GM23248 (cell line): ENCODE results near the gene PASD1. TPM values are rescaled to one million over a fixed set of nuclear protein-coding genes. Genes with fewer than 3 reads are reported as not detected.
"Not testable (repeated sequence)": the region's sequence is repeated elsewhere in the genome, so short reads cannot be mapped to it uniquely, and the experiment has no call there.

Experiments used
- DNase-seq: peaks from one replicate; pipeline ENCODE4 v3.0.0-alpha.2; 2015
- H2AFZ ChIP-seq: fragments of 200-600 bp; sonication (generic); 2 replicates; pipeline ENCODE4 v1.6.1; 2016; ENCODE audit warnings: antibody characterized with exemption
- H3F3A ChIP-seq: fragments of 200-600 bp; sonication (generic); 2 replicates; pipeline ENCODE4 v1.6.1; 2016; ENCODE audit warnings: mild to moderate bottlenecking, antibody characterized with exemption, mixed run types; ENCODE audit not compliant: insufficient read depth
- H3K27ac ChIP-seq: fragments of 200-600 bp; sonication (generic); 2 replicates; pipeline ENCODE4 v1.5.1; 2016; ENCODE audit warnings: mild to moderate bottlenecking
- H3K27me3 ChIP-seq: fragments of 200-600 bp; sonication (generic); replicated peaks from 2 replicates; pipeline ENCODE4 v1.6.1; 2016; ENCODE audit warnings: mild to moderate bottlenecking; ENCODE audit not compliant: insufficient read depth
- H3K36me3 ChIP-seq: fragments of 200-600 bp; sonication (generic); 2 replicates; pipeline ENCODE4 v1.6.1; 2016; ENCODE audit warnings: low read depth, mild to moderate bottlenecking
- H3K4me1 ChIP-seq: fragments of 200-600 bp; sonication (generic); 2 replicates; pipeline ENCODE4 v1.6.1; 2016; ENCODE audit warnings: mild to moderate bottlenecking; ENCODE audit not compliant: insufficient read depth
- H3K4me2 ChIP-seq: fragments of 200-600 bp; sonication (generic); one replicate; pipeline ENCODE4 v1.6.1; 2016; ENCODE audit warnings: mild to moderate bottlenecking; ENCODE audit not compliant: unreplicated experiment
- H3K4me3 ChIP-seq: fragments of 200-600 bp; sonication (generic); 2 replicates; pipeline ENCODE4 v1.5.1; 2016; ENCODE audit warnings: mild to moderate bottlenecking
- H3K79me2 ChIP-seq: fragments of 200-600 bp; sonication (generic); 2 replicates; pipeline ENCODE4 v1.6.1; 2016; ENCODE audit warnings: mild to moderate bottlenecking; ENCODE audit not compliant: insufficient read depth
- H3K9ac ChIP-seq: fragments of 200-600 bp; sonication (generic); 2 replicates; pipeline ENCODE4 v1.6.1; 2016; ENCODE audit warnings: mild to moderate bottlenecking
- H3K9me2 ChIP-seq: fragments of 200-600 bp; sonication (generic); 2 replicates; pipeline ENCODE4 v1.6.1; 2016; ENCODE audit warnings: mixed run types, mild to moderate bottlenecking, moderate library complexity; ENCODE audit not compliant: insufficient read depth
- H3K9me3 ChIP-seq: fragments of 200-600 bp; sonication (generic); one replicate; pipeline ENCODE4 v1.6.1; 2017; ENCODE audit warnings: low read depth
- H4K20me1 ChIP-seq: fragments of 200-600 bp; sonication (generic); 2 replicates; pipeline ENCODE4 v1.6.0; 2016; ENCODE audit not compliant: insufficient read depth
- EZH2 ChIP-seq: fragments of 200-600 bp; sonication (generic); IDR thresholded peaks from 2 replicates; pipeline ENCODE4 v1.6.1; 2018; ENCODE audit warnings: antibody characterized with exemption, mild to moderate bottlenecking; ENCODE audit not compliant: insufficient read depth, poor library complexity, severe bottlenecking
- EZH2phosphoT487 ChIP-seq: fragments of 200-600 bp; sonication (generic); IDR thresholded peaks from 2 replicates; pipeline ENCODE4 v1.6.1; 2018; ENCODE audit warnings: antibody characterized with exemption, moderate library complexity, mild to moderate bottlenecking, low read depth; ENCODE audit not compliant: insufficient read depth
- WGBS, 2 experiments: methylation state at CpG; one replicate each; pipeline ENCODE4 v1.1.6; 2015 to 2017; ENCODE audit warnings: low lambda C conversion rate in 2 of 2, low coverage in 1 of 2; ENCODE audit errors: missing lambda C conversion rate in 2 of 2; 5-methylcytosine and 5-hydroxymethylcytosine counted together
- in situ Hi-C: fragments of 300-500 bp; cut with MboI; formaldehyde crosslinking; loops from 2 replicates; pipeline ENCODE4 v1.15.0; 2020
- polyA plus RNA-seq: library from polyadenylated mRNA; unstranded; fragments of >200 nt; fragmentation: Nextera tagmentation; extraction: Ambion mirVana; gene quantifications from 2 replicates; pipeline ENCODE4 v1.2.1, GENCODE V29; 2016
- total RNA-seq: library from RNA; depleted of rRNA; stranded (reverse); fragments of >200 nt; shearing (Covaris generic); gene quantifications from 2 replicates; pipeline ENCODE4 v1.2.3, GENCODE V29; 2014

The PASD1 gene
- total and polyA plus RNA-seq, 2 experiments from 2014 or later = not detected

- Histone ChIP-seq H3K4me1 (no peaks in the 10 kb centered on the region), H3K9me2 (no peaks in the 10 kb centered on the region), H3K9ac (no peak overlapping the region), H3K27me3 (no peaks in the 10 kb centered on the region), H3K36me3 (no peaks in the 10 kb centered on the region), H3K4me3 (no peak overlapping the region), H3K79me2 (no peaks in the 10 kb centered on the region), H3K27ac (no peak overlapping the region), H3K4me2 (no peak overlapping the region), H4K20me1 (no peaks in the 10 kb centered on the region), H3F3A (no peaks in the 10 kb centered on the region), H2AFZ (no peak overlapping the region), H3K9me3 (no peaks in the 10 kb centered on the region)
- no peak for TF ChIP-seq EZH2
- no peak for TF ChIP-seq EZH2phosphoT487
- in situ Hi-C loops = no loop called here
- WGBS, 2 experiments = 80 to 92% methylated on average over 19 to 21 of the region's 21 CpGs
- no peak for DNase-seq
Observed at GRCh38 chrX:151564035-151564434, 560 bp downstream of the PASD1 start.

- H4K20me1 ChIP-seq, H3K27me3 ChIP-seq, H3K4me3 ChIP-seq, H3K4me2 ChIP-seq, DNase-seq, H3F3A ChIP-seq, H3K4me1 ChIP-seq, H3K9me2 ChIP-seq, H3K79me2 ChIP-seq, H3K36me3 ChIP-seq, H3K9me3 ChIP-seq, in situ Hi-C loops, H3K27ac ChIP-seq, H2AFZ ChIP-seq, H3K9ac ChIP-seq: not testable (repeated sequence)
- 66% methylated on average over 10 of the region's 10 CpGs for WGBS, 2 experiments
Observed at GRCh38 chrX:151566872-151567271, 3.4 kb downstream of the PASD1 start.

- H3K36me3 ChIP-seq = no peaks in the 10 kb centered on the region
- H3K27me3 ChIP-seq = no peaks in the 10 kb centered on the region
- no peak overlapping the region for H3K4me3 ChIP-seq
- no peak overlapping the region for H3K9ac ChIP-seq
- 35 to 53% methylated on average over 2 to 3 of the region's 3 CpGs for WGBS, 2 experiments
- H4K20me1 ChIP-seq = no peaks in the 10 kb centered on the region
- H3K79me2 ChIP-seq = no peaks in the 10 kb centered on the region
- DNase-seq = no peak
- H3K9me2 ChIP-seq = no peaks in the 10 kb centered on the region
- TF ChIP-seq EZH2phosphoT487 (no peak), EZH2 (no peak)
- no peak overlapping the region for H3K4me2 ChIP-seq
- H3F3A ChIP-seq = no peaks in the 10 kb centered on the region
- no peak overlapping the region for H3K27ac ChIP-seq
- in situ Hi-C loops = no loop called here
- no peak overlapping the region for H2AFZ ChIP-seq
- H3K9me3 ChIP-seq = no peaks in the 10 kb centered on the region
- H3K4me1 ChIP-seq = no peaks in the 10 kb centered on the region
Observed at GRCh38 chrX:151570561-151570960, 7.1 kb downstream of the PASD1 start.

- H2AFZ ChIP-seq, H3K9me3 ChIP-seq, H3K9me2 ChIP-seq, H3K36me3 ChIP-seq, H3F3A ChIP-seq, H4K20me1 ChIP-seq, DNase-seq, H3K27ac ChIP-seq, in situ Hi-C loops, H3K27me3 ChIP-seq, H3K9ac ChIP-seq, H3K79me2 ChIP-seq, H3K4me1 ChIP-seq, H3K4me2 ChIP-seq, H3K4me3 ChIP-seq: not testable (repeated sequence)
- 65 to 67% methylated on average over 2 to 3 of the region's 3 CpGs for WGBS, 2 experiments
Observed at GRCh38 chrX:151593384-151593783, 29.9 kb downstream of the PASD1 start.

- Histone ChIP-seq H3F3A (no peaks in the 10 kb centered on the region), H2AFZ (no peak overlapping the region), H3K9me2 (no peaks in the 10 kb centered on the region), H3K27ac (no peak overlapping the region), H3K9ac (no peak overlapping the region), H3K9me3 (no peaks in the 10 kb centered on the region), H3K4me3 (no peak overlapping the region), H3K4me2 (no peak overlapping the region), H3K79me2 (no peaks in the 10 kb centered on the region), H3K36me3 (no peaks in the 10 kb centered on the region), H4K20me1 (no peaks in the 10 kb centered on the region), H3K4me1 (no peaks in the 10 kb centered on the region), H3K27me3 (no peaks in the 10 kb centered on the region)
- in situ Hi-C loops = no loop called here
- no peak for TF ChIP-seq EZH2
- TF ChIP-seq EZH2phosphoT487 = no peak
- DNase-seq = no peak
- WGBS, 2 experiments = 0% methylated on average over 1 of the region's 1 CpG
Observed at GRCh38 chrX:151596282-151596681, 32.8 kb downstream of the PASD1 start.
